GM12874 (cell line): ENCODE data around the gene HSPBP1.

Source experiments
- TF ChIP-seq, protein P1 (sequence below): IDR thresholded peaks from 2 replicates; pipeline ENCODE4 v1.5.1; 2011; ENCODE audit warnings: low read depth, mild to moderate bottlenecking, control low read depth, low read length, moderate library complexity; ENCODE audit not compliant: insufficient read depth

Gene HSPBP1

DNA sequence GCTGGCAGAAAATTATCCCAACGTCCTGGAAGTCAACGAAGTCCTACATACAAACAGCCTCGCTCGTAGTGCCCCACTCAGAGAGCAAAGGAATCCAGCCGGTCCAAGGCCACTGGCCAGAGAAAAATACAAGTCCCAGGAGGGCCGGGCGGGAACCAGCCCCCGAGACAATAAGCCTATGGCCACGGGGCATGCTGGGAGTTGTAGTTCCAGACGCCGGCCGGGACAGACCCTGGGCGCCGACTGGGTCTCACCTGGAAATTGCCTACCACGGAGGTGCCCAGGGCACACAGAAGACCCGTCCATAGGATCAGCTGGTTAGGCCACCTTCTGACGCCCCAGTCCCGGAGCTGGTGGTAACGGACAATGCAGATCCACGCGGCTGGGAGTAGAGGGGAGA, 39.9 kb upstream of the HSPBP1 start:
- TF ChIP-seq, protein P1, sequence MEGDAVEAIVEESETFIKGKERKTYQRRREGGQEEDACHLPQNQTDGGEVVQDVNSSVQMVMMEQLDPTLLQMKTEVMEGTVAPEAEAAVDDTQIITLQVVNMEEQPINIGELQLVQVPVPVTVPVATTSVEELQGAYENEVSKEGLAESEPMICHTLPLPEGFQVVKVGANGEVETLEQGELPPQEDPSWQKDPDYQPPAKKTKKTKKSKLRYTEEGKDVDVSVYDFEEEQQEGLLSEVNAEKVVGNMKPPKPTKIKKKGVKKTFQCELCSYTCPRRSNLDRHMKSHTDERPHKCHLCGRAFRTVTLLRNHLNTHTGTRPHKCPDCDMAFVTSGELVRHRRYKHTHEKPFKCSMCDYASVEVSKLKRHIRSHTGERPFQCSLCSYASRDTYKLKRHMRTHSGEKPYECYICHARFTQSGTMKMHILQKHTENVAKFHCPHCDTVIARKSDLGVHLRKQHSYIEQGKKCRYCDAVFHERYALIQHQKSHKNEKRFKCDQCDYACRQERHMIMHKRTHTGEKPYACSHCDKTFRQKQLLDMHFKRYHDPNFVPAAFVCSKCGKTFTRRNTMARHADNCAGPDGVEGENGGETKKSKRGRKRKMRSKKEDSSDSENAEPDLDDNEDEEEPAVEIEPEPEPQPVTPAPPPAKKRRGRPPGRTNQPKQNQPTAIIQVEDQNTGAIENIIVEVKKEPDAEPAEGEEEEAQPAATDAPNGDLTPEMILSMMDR = no peak

DNA sequence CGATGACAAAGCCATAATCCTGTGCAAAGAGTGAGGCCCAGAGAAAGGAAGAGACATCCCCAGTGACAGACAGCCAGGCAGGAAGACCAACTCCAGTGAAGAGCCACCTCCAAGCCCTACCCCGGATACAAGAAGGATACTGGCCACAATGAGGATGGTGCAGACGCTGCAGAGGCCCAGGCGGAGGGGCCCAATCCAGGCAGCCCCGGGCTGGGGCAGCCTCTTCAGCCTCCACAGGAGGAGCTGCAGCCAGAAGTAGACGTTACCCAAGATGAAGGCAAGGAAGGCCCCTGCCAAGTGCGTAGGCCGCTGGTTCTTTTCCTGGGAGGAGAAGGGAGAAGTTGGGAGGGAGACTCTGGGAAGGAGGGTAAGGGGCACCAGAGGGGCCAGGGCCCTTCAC, 36.7 kb upstream of the HSPBP1 start:
- TF ChIP-seq, protein P1 = no peak

DNA sequence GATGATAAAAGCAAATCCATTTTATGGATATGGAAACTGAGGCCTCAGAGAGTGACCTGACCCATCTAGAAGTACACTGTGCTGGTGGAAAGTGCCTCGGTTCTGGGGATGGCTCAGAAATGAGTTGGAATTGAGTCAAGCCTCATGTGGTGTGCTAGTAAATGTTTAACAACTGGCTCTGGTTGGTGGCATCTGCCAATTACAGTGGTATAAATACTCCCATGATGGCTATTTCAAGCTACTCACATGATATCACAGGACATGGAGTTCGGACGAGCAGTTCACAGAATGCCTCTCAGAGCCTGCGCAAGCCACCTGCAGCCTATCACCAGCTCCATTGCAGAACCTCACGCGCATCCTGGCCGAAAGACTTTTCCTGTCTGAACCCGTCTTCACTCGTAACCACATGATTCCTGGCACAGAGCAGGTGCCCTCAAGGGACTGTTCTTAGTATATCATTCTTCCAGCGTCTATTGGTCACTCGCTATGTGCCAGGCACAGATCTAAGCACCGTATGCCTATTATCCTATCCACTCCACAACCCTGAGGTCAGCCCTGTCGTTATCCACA, 36.1 kb upstream of the HSPBP1 start:
- TF ChIP-seq, protein P1 = no peak

DNA sequence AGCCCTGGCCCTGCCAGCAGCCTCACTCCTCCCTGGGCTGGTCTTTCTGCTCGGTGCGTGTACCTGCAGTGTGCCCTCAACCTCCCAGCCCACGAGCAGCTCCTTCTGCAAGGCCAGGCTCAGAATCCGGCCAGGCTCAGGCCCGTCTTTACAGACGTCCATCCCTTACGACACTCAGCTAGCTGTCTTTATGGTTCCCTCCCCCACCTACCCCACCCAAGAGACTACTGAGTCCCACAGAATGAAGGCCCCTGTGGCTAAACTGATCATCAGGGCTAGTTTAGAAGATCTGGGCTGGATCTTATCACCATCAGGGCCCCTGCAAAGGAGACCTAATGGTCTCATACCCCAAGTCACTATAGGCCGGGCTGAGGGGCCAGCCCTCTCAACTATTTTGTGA, 34.5 kb upstream of the HSPBP1 start:
- TF ChIP-seq, protein P1 = no peak

DNA sequence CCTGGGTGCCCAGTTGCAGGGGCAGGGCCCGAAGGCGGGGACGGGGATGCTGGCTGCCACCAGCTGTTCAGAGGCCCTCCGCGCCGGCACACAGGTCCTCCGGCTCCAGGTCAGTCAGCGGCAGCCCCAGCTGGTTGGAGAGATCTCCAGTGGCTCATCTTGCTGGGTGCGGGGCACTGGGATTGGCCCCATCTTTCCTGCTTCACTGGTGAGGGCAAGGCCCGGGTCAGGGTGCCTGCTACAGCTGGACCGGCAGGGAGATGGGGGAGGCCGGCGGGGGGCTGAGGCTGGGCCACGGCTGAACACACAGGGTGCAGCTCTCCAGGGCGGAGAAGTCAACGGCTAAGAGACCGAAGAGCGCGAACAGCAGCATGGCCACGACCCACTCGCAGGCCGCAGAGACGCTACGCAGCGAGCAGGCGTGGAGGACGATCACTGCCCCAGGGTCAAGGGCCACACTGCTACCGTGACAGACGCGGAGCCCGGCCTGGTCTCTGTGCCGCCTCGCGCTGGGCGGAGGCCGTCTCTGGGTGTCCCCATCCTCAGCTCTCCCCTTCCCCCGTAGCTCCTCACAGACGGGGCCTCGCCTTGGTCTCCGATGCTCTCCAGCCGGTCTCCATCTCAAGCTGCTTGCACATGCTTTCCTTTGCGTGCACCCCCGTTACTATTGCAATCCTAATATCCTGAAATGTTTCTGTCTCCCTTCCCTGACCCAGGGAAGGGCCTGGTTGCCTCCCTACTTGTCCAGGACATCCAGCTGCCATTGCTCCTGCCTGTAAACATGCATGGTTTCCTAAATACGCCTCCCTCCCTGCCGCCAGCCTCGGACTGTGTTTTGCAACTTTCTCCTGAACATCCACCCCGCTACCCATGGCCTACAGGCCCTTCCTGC, 33.0 kb upstream of the HSPBP1 start:
- TF ChIP-seq, protein P1 = no peak

DNA sequence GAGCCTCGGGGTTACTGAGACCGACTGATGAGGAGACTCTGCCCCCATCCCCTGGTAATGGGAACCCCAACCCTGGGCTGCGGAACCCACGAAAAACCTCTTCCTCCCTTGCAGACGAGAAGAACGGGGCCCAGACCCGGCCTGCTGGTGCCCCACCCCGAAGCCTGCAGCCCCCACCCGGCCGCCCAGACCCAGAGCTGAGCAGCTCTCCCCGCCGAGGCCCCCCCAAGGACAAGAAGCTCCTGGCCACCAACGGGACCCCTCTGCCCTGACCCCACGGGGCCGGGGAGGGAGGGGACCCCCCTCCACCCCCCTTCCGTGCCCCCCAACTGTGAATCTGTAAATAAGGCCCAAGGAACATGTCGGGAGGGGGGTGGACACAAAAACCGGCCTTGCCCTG, 31.9 kb upstream of the HSPBP1 start:
- TF ChIP-seq, protein P1 = no peak

DNA sequence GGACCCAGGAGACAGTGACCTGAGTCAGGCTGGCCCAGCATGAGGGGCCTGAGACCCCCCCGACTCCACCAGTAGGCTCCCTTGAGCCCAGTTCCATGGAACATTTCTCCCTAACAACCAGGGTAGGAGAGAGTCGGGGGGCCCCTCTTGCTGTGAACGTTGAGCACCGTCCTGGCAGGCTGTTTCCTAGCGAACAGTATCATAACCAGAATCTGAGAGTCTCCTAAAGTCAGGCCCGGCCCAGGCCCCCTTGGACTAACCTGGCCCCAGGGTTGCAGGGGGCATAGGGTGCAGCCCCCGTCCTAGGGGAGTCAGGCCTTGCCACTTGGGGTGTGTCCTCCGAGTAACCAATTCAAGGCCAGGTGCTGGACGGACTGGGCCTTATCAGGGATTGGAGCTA, 31.5 kb upstream of the HSPBP1 start:
- TF ChIP-seq, protein P1 = no peak
